ENCODE data around the gene VWDE. TPM values are rescaled to one million over a fixed set of nuclear protein-coding genes. Genes with fewer than 3 reads are reported as not detected.
A peak's percentile ranks its signal among the peaks of the same experiment; 100 is the strongest.

Gene VWDE
- total RNA-seq, 1 experiment from 2014 or later = 4.4 TPM

DNA sequence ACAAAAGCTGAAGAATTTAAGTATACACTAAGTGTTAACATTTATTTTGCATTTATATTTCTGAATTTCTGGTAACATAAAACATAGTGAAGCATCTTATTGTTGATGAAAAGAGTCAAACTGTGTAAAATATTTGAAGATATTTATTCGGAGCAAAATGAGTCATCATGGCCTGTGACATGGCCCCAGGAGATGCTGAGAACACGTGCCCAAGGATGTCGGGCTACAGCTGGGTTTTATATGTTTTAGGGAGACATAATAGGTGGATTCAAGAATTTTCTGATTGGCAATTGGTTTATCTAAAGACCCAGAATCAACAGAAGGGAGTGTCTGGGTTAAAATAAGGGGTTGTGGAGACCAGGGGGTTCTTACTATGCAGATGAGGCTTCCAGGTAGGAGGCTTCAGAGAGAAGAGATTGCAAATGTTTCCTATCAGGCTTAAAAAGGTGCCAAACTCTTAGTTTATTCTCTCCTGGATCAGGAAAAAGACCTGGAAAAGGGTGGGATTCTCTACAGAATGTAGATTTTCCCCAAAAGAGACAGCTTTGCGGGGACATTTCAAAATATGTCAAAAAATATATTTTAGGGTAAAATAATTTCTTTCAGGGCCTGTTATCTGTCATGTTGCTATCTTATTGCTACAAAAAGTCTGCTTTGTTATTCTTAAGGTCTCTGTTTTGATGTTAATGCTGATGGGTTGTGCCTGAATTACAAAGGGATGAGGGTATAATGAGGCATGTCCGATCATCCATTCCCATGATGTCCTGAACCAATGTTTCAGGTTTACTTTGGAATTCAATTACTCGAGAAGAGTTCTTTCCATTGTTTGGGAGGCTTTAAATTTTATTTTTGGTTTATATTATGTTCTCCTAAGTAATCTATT, 74.5 kb downstream of the VWDE start:
- DNase-seq (ENCODE audit: low read depth) = peak; percentile 17

DNA sequence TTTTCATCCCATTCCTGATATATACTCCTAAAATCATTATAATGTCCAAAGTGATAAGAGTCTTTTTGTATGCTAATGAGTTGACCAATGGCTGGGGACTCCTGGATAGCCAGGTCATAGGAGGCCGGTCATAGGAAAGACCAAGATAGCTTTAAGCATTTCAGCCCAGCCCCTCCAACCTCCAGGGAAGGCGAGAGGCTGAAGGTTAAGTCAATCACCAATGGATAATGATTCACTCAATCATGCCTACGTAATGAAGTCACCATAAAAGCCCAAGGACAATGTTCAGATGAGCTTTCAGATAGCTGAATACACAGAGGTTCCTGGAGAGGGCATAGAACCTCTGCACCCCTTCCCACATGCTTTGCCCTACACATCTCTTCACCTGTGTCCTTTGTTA, 75.7 kb downstream of the VWDE start:
- DNase-seq (ENCODE audit: low read depth) = no peak

DNA sequence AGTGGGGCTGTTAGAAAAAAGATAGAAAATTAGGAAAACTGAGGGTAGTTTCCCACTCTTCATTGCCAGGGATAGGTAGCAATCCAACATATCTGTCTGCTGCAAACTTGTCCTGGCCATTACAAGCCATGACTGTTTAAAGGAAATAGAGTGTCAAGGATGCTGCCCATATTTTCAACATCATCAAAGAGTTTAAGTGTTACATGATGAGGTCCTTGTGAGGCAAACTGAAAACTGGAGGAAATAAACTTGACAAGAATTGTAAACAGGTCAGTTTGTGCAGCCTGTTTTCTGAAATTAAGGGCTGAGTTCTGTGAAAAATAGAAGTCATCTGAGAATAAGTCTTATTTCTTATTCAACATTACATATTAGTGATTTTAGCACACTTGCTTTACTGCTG, 78.0 kb downstream of the VWDE start:
- DNase-seq (ENCODE audit: low read depth) = no peak

DNA sequence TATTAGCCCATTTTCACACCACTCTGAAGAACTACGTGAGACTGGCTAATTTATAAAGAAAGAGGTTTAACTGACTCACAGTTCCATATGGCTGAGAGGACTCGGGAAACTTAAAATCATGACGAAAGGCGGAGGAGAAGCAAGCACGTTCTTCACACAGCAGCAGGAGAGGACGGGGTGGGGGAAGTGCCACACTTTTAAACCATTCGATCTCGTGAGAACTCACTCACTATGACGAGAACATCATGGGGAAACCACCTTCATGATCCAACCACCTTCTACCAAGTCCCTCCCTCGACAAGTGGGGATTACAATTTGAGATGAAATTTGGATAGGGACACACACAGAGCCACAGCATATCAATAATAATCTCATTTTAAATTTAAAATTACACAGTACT, 80.2 kb downstream of the VWDE start:
- DNase-seq (ENCODE audit: low read depth) = peak; percentile 9

DNA sequence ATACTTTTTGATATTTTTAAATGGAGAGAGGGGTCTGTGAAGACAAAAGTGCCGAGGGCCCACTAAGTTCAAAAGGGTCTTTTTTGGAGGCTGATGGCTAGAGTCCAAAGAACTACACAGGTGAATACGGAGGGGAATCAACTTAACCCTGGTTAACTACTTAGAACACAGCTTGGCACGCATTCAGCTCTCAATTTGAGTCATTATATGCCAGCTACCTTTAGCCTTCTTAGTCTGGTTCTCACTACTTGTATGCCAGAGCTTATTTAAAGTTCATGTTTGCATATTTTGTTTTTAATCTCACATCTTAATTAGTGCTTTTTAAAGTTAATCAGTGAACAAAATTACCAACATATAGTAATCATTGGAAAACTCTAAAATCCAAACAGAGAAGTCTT, 80.8 kb downstream of the VWDE start:
- peak; percentile 49 for DNase-seq (ENCODE audit: low read depth)

DNA sequence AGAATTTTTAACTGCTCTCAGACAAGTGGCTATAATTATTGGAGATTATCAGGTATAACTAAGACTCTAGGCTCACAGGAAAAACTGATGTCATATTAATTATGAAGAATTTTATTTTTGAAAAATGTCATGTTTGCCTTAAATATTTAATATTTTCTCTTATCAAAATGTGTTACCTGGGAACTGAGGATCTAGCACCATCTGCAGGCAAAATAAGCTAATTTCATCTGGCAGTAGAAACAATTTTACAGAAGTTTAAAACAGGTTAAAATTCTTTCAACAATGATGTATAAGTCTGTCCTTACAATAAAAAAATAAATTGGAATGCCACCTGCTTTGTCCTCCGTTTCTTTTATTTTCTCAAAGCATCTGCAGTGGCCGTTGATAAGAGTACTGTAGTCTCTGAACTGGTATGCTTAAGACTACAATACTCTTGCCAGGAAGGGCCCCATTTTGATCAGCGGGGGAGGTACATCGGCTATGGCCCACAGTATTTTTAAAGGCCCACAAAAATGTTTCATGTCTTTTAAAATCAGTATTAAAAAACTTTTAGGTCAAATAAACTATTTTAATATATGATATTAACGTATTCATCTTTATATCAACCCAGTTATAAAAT, 81.3 kb downstream of the VWDE start:
- peak; percentile 43 for DNase-seq (ENCODE audit: low read depth)

DNA sequence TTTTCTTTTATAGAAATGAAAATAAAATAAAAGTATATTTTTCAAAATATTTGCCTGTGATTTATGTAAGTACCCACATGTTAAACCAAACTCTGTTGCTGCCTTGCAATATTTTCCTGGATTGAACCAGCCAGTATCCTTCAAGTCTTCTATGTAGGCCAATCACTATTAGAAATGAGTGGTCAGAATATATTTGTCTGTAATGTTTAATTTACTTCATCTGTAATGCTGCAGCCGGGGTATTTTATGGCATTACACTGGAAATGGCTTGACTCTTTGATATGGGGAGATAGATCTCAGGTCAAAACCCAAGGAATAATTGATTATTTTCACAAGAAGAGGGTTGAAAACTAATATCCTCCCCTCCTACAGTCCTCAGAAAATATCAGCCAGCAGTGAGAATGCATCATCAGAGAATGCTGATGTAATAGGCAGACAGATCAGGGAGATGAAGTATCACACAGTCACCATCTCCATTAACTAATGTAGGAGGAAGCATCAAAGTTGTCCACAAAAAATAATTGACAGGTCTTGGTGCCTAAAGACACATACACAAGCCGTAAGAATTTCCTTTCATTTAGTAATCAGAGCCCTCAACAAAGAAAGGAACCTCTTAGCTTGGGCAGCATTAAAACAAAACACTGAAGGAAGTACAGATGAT, 82.5 kb downstream of the VWDE start:
- DNase-seq (ENCODE audit: low read depth) = no peak

DNA sequence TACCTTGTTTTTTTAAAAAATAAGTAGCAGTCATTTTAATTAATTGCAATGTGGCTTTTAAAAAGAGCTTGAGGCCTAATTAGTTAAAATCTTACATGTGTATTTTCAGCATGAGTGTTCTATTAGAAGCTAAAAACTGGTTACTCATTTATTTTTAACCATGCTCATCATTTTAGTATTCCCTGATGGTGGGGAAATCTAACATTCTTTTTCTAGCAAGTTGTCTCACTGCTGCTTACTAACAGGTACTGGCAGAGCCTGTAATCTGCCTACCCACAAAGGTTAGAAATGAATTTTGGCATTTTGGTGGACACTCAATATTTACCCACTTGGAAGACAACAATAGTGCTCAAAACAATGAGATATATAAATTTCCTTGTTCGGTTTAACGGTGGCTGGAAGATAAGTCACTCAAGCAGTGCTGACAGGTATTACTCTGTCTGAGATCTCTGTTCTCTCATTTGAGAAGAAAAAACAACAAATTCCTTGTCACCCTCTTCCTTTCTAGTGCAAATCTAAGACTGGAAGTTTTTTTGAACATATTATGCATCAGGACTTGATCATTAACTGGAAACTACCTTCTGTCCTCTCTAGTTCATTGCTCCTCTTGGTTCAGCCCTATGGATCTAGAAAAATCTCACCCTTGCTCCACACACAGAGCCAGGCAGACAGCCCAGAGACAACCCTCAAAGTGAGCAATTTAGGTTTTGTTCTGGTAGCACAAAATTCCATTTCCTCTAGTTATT, 83.3 kb downstream of the VWDE start:
- no peak for DNase-seq (ENCODE audit: low read depth)

DNA sequence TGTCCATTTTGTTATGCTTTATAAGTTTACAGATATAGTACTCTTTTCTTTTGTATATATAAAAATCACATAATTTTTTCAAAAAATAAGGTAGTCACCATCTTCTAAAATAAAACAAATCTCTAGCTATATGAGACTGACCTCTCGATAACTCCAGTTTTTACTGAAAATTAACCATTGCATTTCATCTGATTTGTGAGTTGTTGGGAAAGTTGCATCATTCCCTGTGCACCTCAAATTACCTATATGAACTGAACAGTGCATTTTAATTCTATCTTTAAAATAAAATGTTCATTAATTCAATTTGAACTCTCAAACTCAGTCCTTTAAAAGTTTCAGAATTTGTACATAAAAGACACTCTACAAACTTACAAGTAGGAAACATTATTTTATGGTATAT, 86.0 kb downstream of the VWDE start:
- no peak for DNase-seq (ENCODE audit: low read depth)

DNA sequence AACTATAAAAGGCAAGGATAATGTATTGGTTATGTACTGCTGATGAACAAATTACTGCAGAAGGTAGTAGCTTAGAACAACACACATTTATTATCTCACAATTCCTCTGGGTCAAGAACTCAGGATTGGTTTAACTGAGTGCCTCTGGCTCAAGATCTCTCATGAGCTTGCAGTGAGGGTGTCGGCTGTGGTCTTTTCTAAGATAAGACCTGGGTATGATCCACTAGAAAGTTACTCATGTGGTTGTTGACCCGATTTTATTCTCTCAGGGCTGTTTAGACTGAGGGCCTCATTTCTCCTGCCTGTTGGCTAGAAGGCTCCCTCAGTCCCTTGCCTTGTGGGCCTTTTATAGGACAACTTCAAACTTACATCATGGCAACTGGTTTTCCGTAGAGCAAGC, 86.7 kb downstream of the VWDE start:
- DNase-seq (ENCODE audit: low read depth) = no peak

DNA sequence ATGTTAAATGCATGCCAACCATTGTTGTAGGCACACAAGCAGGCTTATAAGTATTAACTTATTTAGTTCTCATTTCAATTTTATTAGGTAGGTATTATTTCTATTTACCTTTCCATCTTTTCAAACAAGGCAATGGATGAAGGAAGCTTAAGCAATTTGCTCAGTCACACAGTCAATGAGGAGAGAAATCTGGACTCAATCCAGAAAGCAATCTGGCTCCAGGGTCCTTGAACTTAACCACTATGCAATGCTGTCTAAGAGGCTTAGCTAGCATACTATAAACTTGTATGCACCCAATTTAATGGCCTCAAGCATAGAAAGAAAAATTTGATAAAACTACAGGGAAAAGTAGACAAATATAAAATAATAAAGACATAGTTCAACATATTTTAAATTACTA, 88.6 kb downstream of the VWDE start:
- DNase-seq (ENCODE audit: low read depth) = peak; percentile 41

DNA sequence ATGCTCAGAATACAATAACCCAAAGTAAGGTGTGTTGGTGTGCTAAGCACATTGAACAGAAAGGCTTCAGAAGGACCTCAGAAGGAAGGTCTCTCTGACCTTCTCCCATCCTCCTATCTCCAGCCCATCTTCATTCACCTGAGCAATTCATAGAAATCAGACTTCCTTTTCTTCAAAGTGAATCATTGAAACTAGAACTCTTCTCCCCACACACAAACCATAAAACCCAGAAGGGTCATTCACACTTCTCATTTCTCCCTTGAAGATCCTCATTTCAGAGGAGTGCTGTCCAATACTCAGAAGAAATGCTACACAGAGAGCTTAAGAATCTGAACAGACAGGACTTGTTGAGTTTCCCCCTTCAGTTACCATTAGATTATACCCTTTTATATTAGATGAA, 89.5 kb downstream of the VWDE start:
- no peak for DNase-seq (ENCODE audit: low read depth)

DNA sequence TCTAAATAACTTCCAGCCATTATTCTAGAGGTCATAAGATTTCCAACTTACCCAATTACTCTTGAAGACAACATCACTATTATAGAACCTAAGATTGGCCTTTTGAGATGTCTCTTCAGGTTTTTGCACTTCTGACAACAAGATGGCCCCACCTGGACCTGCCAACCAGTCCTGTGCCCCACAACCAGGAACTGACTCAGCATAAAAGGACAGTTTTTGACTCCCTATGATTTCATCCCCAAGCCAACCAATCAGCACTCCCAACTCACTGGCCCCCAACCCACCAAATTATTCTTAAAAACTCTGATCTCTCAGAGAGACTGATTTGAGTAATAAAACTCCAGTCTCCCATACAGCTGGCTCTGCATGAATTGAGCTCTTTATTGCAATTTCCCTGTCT, 98.2 kb downstream of the VWDE start:
- no peak for DNase-seq (ENCODE audit: low read depth)

DNA sequence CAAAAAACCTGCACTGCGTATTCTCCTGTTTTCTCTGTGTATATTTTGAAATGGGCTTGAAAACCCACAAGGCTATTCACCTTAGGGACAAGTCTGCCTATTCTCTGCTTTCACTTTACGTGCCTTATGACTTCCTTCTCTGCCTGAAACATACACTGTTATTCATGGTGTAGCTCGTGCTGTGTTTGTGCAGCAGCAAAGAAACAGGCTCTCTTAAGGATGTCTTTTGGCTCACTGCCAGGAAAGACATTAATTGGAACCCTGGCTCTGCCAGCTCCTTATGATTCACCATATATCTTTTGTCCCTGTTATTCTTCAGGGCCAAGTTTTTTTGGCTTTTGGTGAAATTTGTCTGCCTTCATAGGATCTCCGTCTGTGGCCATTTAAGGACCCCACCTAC, 100.2 kb downstream of the VWDE start:
- DNase-seq (ENCODE audit: low read depth) = peak; percentile 44

DNA sequence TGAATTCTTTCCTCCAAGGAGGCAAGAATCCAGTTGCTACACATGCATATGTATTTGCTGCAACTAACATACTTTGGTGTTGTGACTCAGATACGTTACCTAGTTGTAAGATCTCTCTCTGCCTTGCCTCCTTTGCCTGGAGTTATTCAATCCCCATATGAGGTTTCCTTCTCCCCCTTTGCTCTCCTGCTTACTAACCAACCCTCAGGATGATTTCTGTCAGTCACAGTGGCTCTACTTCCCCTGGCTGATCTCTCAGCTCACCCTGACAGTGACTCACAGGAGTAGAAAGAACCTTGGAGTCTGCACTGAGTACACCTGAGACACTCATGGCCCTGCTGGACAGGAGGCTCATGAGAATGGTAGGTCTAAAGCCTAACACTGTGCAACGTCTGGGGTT, 100.6 kb downstream of the VWDE start:
- peak; percentile 68 for DNase-seq (ENCODE audit: low read depth)

DNA sequence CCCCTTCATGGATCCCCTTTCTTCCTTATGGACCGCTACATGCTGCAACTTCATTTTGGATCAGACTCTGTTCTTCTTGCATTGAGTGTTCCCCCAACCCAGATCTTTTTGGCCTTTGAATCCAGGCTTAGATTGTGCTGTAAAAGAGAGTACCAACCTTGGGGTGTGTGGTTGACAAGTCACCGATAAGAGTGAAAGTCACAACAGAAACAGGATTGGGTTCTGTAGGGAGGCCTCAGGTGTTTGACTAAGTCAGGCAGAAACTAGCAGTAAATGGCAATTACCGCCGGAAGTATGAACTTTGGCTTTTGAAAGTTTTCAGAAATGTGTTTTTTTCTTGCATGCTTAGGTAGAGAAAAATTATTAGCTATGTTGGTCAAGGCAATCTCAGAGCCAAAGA, 103.2 kb downstream of the VWDE start:
- no peak for DNase-seq (ENCODE audit: low read depth)

DNA sequence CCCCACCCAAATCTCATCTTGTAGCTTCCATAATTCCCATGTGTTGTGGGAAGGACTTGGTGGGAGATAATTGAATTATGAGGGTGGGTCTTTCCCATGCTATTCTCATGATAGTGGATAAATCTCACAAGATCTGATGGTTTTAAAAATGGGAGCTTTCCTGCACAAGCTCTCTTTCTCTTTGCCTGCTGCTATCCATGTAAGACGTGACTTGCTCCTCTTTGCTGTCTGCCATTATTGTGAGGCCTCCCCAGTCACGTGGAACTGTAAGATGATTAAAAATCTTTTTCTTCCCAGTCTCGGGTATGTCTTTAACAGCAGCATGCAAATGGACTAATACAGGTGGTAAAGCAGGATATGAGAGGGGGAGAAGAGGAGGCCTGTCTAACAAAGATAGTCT, 104.3 kb downstream of the VWDE start:
- DNase-seq (ENCODE audit: low read depth) = no peak

DNA sequence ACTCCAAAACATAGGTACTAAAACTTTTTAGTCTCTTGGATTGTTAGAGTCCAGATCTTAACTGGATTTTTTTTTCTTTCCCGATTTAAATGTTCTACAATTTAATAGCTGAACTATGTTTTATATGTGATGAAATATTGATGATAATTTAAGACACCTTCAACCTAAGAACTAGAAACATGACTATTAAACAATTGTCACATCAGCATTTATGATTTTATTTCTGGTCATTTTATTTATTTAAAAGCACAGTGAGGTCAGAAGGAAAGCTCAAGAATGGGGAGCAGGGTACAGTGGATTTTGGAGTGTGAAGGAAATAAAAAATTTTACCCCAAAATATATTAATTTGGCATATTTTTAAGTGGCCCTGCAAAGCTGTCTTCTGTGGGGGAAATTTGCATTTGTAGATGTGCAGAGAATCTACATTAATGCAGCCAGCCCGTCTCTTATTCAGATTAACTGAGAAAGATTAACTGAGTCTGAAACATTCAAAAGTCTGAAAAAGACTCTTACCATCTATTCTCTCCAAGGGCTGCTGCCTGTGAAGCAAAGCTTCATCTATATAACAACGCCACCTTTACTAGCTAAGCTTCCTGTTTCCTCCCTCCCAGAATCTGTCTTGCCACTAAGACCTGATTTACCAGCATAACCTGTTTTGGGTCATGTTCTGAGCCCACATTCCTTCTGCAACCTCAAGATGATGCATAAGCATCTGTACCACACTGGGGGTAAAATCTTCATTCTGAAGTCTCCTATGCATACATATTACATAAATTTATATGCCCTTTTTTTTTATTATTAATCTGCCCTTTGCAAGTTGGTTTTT, 106.2 kb downstream of the VWDE start:
- no peak for DNase-seq (ENCODE audit: low read depth)

DNA sequence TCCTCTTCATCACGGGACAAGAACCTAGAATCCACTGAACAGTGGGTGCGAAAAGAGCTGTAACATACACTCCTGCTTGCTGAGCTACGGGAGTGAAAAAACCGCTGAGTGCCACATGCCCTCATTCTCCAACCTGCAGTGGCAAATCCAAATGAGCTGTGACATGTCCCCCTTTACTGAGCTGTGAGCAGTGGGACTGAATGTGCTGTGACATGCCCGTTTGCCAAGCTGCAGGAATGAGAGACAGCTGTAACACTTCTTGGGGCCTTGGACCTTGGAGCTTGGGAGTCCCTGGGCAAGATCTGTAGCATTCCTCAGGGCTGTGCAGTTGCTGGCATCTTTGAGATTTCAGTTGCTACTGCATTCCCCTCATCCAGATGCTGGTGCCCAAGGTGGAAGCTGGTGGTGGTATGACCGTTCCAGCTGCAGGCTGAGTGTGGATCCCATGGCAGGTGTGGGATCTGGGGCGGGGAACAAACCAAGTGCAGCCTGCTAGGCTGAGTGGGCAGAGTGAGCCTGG, 107.6 kb downstream of the VWDE start:
- DNase-seq (ENCODE audit: low read depth) = no peak

DNA sequence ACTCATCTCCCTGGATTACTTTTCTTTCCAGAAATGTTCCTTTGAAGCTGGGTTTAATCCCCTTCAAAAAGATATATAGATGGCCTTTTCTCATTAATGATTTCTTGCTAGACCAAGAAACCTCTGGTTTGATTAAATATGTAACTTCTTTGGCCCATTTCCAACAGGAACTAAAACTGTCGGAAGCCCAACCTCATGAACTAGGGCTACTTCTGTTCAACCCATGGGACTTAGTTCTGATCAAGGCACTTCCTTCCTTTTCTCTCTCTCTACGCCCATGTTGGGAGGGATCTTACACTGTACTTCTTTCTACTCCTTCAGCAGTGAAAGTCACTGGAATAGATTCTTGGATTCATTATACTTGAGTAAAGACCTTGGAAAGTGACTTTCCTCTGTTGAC, 109.0 kb downstream of the VWDE start:
- DNase-seq (ENCODE audit: low read depth) = no peak

DNA sequence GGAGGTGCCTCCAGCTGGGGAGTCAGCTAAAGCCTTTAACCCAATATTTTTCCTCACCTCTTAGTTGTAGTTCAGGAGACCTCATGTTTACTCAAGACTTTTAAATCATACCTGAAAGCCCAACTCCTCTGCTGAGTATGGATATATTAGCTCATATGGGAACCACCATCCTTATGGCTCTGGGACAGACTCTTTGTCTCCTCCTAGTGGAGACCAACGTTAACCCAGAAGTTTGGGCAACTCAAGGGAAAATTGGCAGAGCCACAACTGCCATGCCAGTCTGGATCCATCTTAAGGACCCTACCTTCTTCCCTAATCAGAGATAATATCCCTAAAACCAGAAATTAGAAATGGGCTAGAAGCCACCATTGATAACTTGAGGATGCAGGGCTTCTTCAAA, 111.8 kb downstream of the VWDE start:
- DNase-seq (ENCODE audit: low read depth) = no peak
